Activated CD8-positive, alpha-beta memory T cell treated with anti-CD3 and anti-CD28 coated beads, Interleukin-2, amount 10 ng/mL, durations not matched to agents 7 days and 5 days (primary cell): ENCODE measurements around the gene SLC25A6. TPM values are rescaled to one million over a fixed set of nuclear protein-coding genes. Genes with fewer than 3 reads are reported as not detected.
A peak's percentile ranks its signal among the peaks of the same experiment; 100 is the strongest.
"Not testable (repeated sequence)": the region's sequence is repeated elsewhere in the genome, so short reads cannot be mapped to it uniquely, and the experiment has no call there.

ENCODE experiments used
- ATAC-seq: fragments of 150-1000 bp; cut with Tn5 transposase; one replicate; pipeline ENCODE4 v1.10.0; 2021; ENCODE audit warnings: moderate library complexity
- CTCF ChIA-PET: fragments of 350-600 bp; sonication (Branson Sonifier 250); formaldehyde crosslinking; loops from one replicate; lab custom pipeline; 2021; ENCODE audit warnings: antibody characterized with exemption; lab: Charles Lee
- DNase-seq: peaks from one replicate; pipeline ENCODE4 v3.0.0-alpha.2; 2020
- H3K27ac Mint-ChIP-seq: one replicate; pipeline ENCODE4 v1.8.0; 2021; ENCODE audit warnings: mild to moderate bottlenecking, mixed read lengths
- H3K27me3 Mint-ChIP-seq: one replicate; pipeline ENCODE4 v1.8.0; 2021; ENCODE audit warnings: mixed read lengths
- H3K36me3 Mint-ChIP-seq: one replicate; pipeline ENCODE4 v1.8.0; 2021; ENCODE audit warnings: mild to moderate bottlenecking, mixed read lengths
- H3K4me1 Mint-ChIP-seq: one replicate; pipeline ENCODE4 v1.8.0; 2021; ENCODE audit warnings: mixed read lengths
- H3K4me3 Mint-ChIP-seq: one replicate; pipeline ENCODE4 v1.8.0; 2021; ENCODE audit warnings: mild to moderate bottlenecking, moderate library complexity, mixed read lengths
- H3K9me3 Mint-ChIP-seq: one replicate; pipeline ENCODE4 v1.8.0; 2022; ENCODE audit warnings: low read depth, mixed read lengths
- total RNA-seq, 2 experiments: library from RNA; stranded (reverse); gene quantifications; one replicate each; pipeline ENCODE4 v1.2.3, GENCODE V29; 2021

The SLC25A6 gene
- total RNA-seq = 100 to 1,000 TPM; 204 to 235 TPM

- H3K9me3 Mint-ChIP-seq = no peaks in the 10 kb centered on the region
- peak within 1 kb of the TSS; percentile 94 for H3K4me3 Mint-ChIP-seq
- H3K4me1 Mint-ChIP-seq = peaks cover 57% of the 10 kb centered on the region
- H3K27ac Mint-ChIP-seq = peak within 1 kb of the TSS; percentile 97
- H3K27me3 Mint-ChIP-seq = no peaks in the 10 kb centered on the region
- DNase-seq (peak; percentile 99), ATAC-seq (peak; percentile 97)
- peaks cover 52% of the 10 kb centered on the region for H3K36me3 Mint-ChIP-seq
- CTCF ChIA-PET = no interaction called here
Observed at GRCh38 chrX:1391707-1392375, at the start of gene SLC25A6. Gene SLC25A6, minus strand, starts transcription at chrX:1392113. Its CDS starts 104 bp downstream, at chrX:1392009.

DNA sequence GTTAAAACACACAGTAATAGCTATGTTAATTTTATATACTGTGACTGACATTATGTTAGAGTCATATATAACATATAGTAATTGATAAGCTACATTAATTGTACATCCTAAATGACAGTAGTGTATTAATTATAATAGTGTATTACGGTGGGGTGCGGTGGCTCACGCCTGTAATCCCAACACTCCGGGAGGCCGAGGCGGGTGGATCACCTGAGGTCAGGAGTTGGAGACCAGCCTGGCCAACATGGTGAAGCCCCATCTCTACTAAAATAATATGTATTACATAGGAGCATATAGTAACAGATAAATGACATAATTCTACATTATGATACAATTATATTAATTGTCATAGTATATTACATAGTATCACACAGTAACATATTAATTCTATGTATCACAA, 48.6 kb upstream of the SLC25A6 start:
- Mint-ChIP-seq H3K36me3 (peaks cover 66% of the 10 kb centered on the region), H3K9me3 (peaks cover 16% of the 10 kb centered on the region), H3K4me3 (no peak overlapping the region), H3K4me1 (no peaks in the 10 kb centered on the region), H3K27me3 (no peaks in the 10 kb centered on the region), H3K27ac (no peak overlapping the region)
- CTCF ChIA-PET = no interaction called here
- ATAC-seq = no peak
- peak; percentile 14 for DNase-seq

GRCh38 chrX:1435241-1435895, 43.5 kb upstream of the SLC25A6 start:
- CTCF ChIA-PET = no interaction called here
- Mint-ChIP-seq H3K4me1 (no peaks in the 10 kb centered on the region), H3K27ac (no peak overlapping the region), H3K4me3 (no peak overlapping the region), H3K27me3 (no peaks in the 10 kb centered on the region), H3K9me3 (no peaks in the 10 kb centered on the region), H3K36me3 (peaks cover 46% of the 10 kb centered on the region)
- ATAC-seq (no peak), DNase-seq (peak; percentile 34)

- DNase-seq = peak; percentile 39
- Mint-ChIP-seq H3K9me3 (no peaks in the 10 kb centered on the region), H3K27me3 (no peaks in the 10 kb centered on the region), H3K27ac (no peak overlapping the region), H3K4me1 (no peaks in the 10 kb centered on the region), H3K4me3 (no peak overlapping the region), H3K36me3 (peaks cover 43% of the 10 kb centered on the region)
- ATAC-seq = no peak
- CTCF ChIA-PET = no interaction called here
Observed at GRCh38 chrX:1434871-1435240, 42.9 kb upstream of the SLC25A6 start.

GRCh38 chrX:1433646-1434357, 41.9 kb upstream of the SLC25A6 start:
- CTCF ChIA-PET = no interaction called here
- Mint-ChIP-seq H3K27ac (no peak overlapping the region), H3K36me3 (peaks cover 37% of the 10 kb centered on the region), H3K9me3 (no peaks in the 10 kb centered on the region), H3K27me3 (no peaks in the 10 kb centered on the region), H3K4me3 (no peak overlapping the region), H3K4me1 (no peaks in the 10 kb centered on the region)
- ATAC-seq (no peak), DNase-seq (no peak)

GRCh38 chrX:1430451-1430850, 38.5 kb upstream of the SLC25A6 start:
- CTCF ChIA-PET = no interaction called here
- H3K9me3 Mint-ChIP-seq = no peaks in the 10 kb centered on the region
- no peak overlapping the region for H3K27ac Mint-ChIP-seq
- no peaks in the 10 kb centered on the region for H3K4me1 Mint-ChIP-seq
- H3K4me3 Mint-ChIP-seq = no peak overlapping the region
- peak; percentile 68 for DNase-seq
- ATAC-seq = peak; percentile 63
- H3K36me3 Mint-ChIP-seq = peaks cover 29% of the 10 kb centered on the region
- no peaks in the 10 kb centered on the region for H3K27me3 Mint-ChIP-seq

GRCh38 chrX:1427756-1428155, 35.8 kb upstream of the SLC25A6 start:
- no peak for DNase-seq
- no peak overlapping the region for H3K27ac Mint-ChIP-seq

GRCh38 chrX:1426321-1426720, 34.4 kb upstream of the SLC25A6 start:
- Mint-ChIP-seq H3K36me3 (peaks cover 58% of the 10 kb centered on the region), H3K9me3 (peaks cover 19% of the 10 kb centered on the region)
- CTCF ChIA-PET, H3K27me3 Mint-ChIP-seq, ATAC-seq, H3K4me3 Mint-ChIP-seq, H3K4me1 Mint-ChIP-seq, DNase-seq, H3K27ac Mint-ChIP-seq: not testable (repeated sequence)

More at GRCh38 chrX:1427756-1428155, 35.8 kb upstream of the SLC25A6 start:
- peaks cover 48% of the 10 kb centered on the region for H3K36me3 Mint-ChIP-seq
- ATAC-seq = no peak
- peaks cover 13% of the 10 kb centered on the region for H3K9me3 Mint-ChIP-seq
- no peak overlapping the region for H3K4me3 Mint-ChIP-seq
- CTCF ChIA-PET = no interaction called here
- peaks cover 1% of the 10 kb centered on the region for H3K4me1 Mint-ChIP-seq
- H3K27me3 Mint-ChIP-seq = no peaks in the 10 kb centered on the region

GRCh38 chrX:1425381-1425780, 33.5 kb upstream of the SLC25A6 start:
- CTCF ChIA-PET = no interaction called here
- H3K27me3 Mint-ChIP-seq = no peaks in the 10 kb centered on the region
- ATAC-seq (no peak), DNase-seq (no peak)
- no peak overlapping the region for H3K4me3 Mint-ChIP-seq
- H3K4me1 Mint-ChIP-seq = peaks cover 1% of the 10 kb centered on the region
- no peak overlapping the region for H3K27ac Mint-ChIP-seq
- peaks cover 65% of the 10 kb centered on the region for H3K36me3 Mint-ChIP-seq
- H3K9me3 Mint-ChIP-seq = peaks cover 19% of the 10 kb centered on the region

DNA sequence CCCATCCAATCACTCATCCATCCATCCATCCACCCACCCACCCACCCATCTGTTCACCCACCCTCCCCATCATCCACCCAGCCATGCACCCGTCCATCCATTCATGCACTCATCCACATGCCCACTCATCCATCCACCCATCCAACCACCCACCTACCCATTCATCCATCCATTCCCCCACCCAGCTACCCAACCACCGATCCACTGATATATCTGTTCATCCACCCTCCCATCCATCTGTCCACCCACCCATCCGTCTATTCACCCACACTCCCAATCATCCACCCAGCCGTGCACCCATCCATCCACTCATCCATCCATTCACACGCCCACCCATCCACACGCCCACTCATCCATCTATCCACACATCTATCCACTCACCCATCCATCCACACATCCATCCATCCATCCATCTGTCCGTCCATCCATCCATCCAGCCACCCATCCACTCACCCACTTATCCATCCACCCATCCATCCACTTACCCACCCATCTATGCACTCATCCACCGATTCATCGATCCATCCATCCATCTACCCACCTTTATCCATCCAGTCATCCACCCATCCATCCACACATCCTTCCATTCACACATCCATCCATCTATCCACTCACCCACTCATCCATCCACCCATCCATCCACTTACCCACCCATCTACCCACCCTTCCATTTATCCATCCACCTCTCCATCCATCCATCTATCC, 32.4 kb upstream of the SLC25A6 start:
- Mint-ChIP-seq H3K36me3 (peaks cover 73% of the 10 kb centered on the region), H3K4me1 (peaks cover 1% of the 10 kb centered on the region), H3K4me3 (no peak overlapping the region), H3K27me3 (no peaks in the 10 kb centered on the region), H3K9me3 (peaks cover 19% of the 10 kb centered on the region), H3K27ac (no peak overlapping the region)
- ATAC-seq = no peak
- CTCF ChIA-PET = no interaction called here
- no peak for DNase-seq

- Mint-ChIP-seq H3K4me1 (peaks cover 1% of the 10 kb centered on the region), H3K27me3 (no peaks in the 10 kb centered on the region), H3K4me3 (no peak overlapping the region), H3K9me3 (peaks cover 19% of the 10 kb centered on the region), H3K27ac (no peak overlapping the region), H3K36me3 (peaks cover 77% of the 10 kb centered on the region)
- DNase-seq = no peak
- CTCF ChIA-PET = no interaction called here
- no peak for ATAC-seq
Observed at GRCh38 chrX:1423215-1423614, 31.3 kb upstream of the SLC25A6 start.

GRCh38 chrX:1422135-1422465, 30.2 kb upstream of the SLC25A6 start:
- no peak overlapping the region for H3K27ac Mint-ChIP-seq
- no peaks in the 10 kb centered on the region for H3K27me3 Mint-ChIP-seq
- peaks cover 1% of the 10 kb centered on the region for H3K4me1 Mint-ChIP-seq
- peaks cover 70% of the 10 kb centered on the region for H3K36me3 Mint-ChIP-seq
- DNase-seq (no peak), ATAC-seq (no peak)
- H3K4me3 Mint-ChIP-seq = no peak overlapping the region
- CTCF ChIA-PET = no interaction called here
- H3K9me3 Mint-ChIP-seq = peaks cover 19% of the 10 kb centered on the region

GRCh38 chrX:1421433-1422134, 29.7 kb upstream of the SLC25A6 start:
- ATAC-seq (no peak), DNase-seq (no peak)
- Mint-ChIP-seq H3K27ac (no peak overlapping the region), H3K9me3 (peaks cover 19% of the 10 kb centered on the region), H3K36me3 (peaks cover 67% of the 10 kb centered on the region), H3K4me3 (no peak overlapping the region), H3K27me3 (no peaks in the 10 kb centered on the region), H3K4me1 (peaks cover 1% of the 10 kb centered on the region)
- CTCF ChIA-PET = no interaction called here
